ENCODE results near the gene GRIA4.

GRIA4 gene

DNA sequence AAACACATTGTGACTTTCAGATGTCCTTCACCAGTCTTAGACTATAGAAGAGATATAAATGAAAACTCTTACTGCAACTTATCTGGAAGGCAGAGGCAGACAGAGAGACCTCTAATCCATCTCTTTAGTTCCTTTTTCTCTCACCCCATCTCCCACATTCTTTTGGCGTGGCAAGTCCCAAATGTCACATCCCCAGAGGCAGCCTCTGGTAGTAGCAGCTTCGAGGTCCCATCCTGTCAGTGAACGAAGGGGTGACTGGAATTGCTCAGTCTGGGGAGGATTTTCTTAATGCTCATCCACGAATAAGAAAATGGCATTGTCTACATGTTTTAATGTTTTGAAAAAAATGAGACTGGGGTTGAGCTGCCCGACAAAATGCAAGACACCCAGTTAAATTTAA lies 201.4 kb downstream of the GRIA4 start:
- H3K27me3 ChIP-seq (ENCODE audit: control insufficient read depth, insufficient read depth, low read length), result no peaks in the 10 kb centered on the region
- no peaks in the 10 kb centered on the region for H3K36me3 ChIP-seq (ENCODE audit: control insufficient read depth, insufficient read depth, low read length)
- H3K9ac ChIP-seq (ENCODE audit: low read length), result no peak overlapping the region
- H3K9me3 ChIP-seq (ENCODE audit: control insufficient read depth, low read length), result no peaks in the 10 kb centered on the region
- no peaks in the 10 kb centered on the region for H3K4me1 ChIP-seq (ENCODE audit: control insufficient read depth, insufficient read depth, low read length)
- no peak overlapping the region for H3K4me3 ChIP-seq (ENCODE audit: low read length)

DNA sequence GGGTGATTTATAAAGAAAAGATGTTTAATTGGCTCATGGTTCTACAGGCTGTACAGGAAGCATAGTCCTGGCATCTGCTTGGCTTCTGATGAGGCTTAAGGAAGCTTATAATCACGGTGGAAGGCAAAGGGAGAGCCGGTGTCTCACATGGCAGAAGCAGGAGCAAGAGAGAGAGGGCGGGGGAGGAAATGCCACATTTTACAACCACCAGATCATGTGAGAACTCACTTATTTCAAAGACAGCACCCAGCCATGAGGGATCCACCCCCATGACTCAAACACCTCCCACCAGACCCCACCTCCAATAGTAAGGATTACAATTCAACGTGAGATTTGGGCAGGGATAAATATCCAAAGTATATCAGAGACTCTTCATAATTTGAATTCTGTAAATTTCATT lies 211.5 kb downstream of the GRIA4 start:
- no peaks in the 10 kb centered on the region for H3K36me3 ChIP-seq (ENCODE audit: control insufficient read depth, insufficient read depth, low read length)
- no peaks in the 10 kb centered on the region for H3K9me3 ChIP-seq (ENCODE audit: control insufficient read depth, low read length)
- H3K4me1 ChIP-seq (ENCODE audit: control insufficient read depth, insufficient read depth, low read length), result no peaks in the 10 kb centered on the region
- no peak overlapping the region for H3K9ac ChIP-seq (ENCODE audit: low read length)
- H3K4me3 ChIP-seq (ENCODE audit: low read length), result no peak overlapping the region
- H3K27me3 ChIP-seq (ENCODE audit: control insufficient read depth, insufficient read depth, low read length), result no peaks in the 10 kb centered on the region

DNA sequence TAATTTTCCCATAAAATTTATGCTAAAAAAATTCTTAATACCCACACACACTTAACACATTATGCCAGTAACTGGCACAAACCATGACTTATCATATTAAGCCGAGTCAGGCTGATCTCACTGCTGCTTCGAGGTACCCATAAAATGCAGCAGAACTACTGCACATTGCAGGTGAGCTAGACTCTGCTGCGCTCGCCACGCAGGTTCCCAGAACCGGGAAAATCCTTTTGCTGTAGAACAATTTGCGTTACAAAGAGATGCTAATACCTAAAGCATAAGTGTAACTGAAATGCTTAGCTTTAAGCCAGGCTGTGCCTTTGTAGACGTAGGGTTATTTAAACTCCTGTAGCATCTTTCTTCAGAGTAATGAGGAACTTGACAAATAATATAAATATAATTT lies 211.9 kb downstream of the GRIA4 start:
- H3K9me3 ChIP-seq (ENCODE audit: control insufficient read depth, low read length), result no peaks in the 10 kb centered on the region

DNA sequence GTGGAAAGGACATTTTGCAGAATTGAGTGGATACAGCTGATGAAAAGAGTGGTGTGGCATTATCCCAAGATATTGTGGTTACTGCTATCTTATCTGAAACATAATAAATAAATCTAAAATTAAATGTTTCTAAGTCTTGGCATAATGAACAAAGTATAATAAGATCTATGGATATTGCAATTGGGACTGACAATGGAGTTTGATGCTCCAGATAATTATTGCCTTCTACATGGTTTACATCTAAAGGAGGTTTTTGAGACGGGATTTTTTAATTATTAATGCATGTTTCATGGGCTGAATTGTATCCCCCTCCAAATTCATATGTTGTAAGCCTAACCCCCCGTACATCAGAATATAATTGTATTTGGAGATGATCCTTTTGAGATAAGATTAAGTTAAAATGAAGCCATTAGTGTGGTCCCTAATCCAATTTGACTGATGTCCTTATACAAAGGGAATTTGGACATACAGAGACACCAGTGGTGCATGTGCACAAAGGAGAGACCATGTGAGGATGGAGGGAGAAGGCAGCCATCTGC lies 213.7 kb downstream of the GRIA4 start:
- H3K36me3 ChIP-seq (ENCODE audit: control insufficient read depth, insufficient read depth, low read length), result no peaks in the 10 kb centered on the region
- no peaks in the 10 kb centered on the region for H3K27me3 ChIP-seq (ENCODE audit: control insufficient read depth, insufficient read depth, low read length)
- no peaks in the 10 kb centered on the region for H3K4me1 ChIP-seq (ENCODE audit: control insufficient read depth, insufficient read depth, low read length)
- no peak overlapping the region for H3K9ac ChIP-seq (ENCODE audit: low read length)
- no peaks in the 10 kb centered on the region for H3K9me3 ChIP-seq (ENCODE audit: control insufficient read depth, low read length)
- no peak overlapping the region for H3K4me3 ChIP-seq (ENCODE audit: low read length)

More for the DNA sequence above, 211.9 kb downstream of the GRIA4 start:
- no peak overlapping the region for H3K4me3 ChIP-seq (ENCODE audit: low read length)
- no peak overlapping the region for H3K9ac ChIP-seq (ENCODE audit: low read length)
- H3K36me3 ChIP-seq (ENCODE audit: control insufficient read depth, insufficient read depth, low read length), result no peaks in the 10 kb centered on the region
- no peaks in the 10 kb centered on the region for H3K4me1 ChIP-seq (ENCODE audit: control insufficient read depth, insufficient read depth, low read length)
- no peaks in the 10 kb centered on the region for H3K27me3 ChIP-seq (ENCODE audit: control insufficient read depth, insufficient read depth, low read length)

DNA sequence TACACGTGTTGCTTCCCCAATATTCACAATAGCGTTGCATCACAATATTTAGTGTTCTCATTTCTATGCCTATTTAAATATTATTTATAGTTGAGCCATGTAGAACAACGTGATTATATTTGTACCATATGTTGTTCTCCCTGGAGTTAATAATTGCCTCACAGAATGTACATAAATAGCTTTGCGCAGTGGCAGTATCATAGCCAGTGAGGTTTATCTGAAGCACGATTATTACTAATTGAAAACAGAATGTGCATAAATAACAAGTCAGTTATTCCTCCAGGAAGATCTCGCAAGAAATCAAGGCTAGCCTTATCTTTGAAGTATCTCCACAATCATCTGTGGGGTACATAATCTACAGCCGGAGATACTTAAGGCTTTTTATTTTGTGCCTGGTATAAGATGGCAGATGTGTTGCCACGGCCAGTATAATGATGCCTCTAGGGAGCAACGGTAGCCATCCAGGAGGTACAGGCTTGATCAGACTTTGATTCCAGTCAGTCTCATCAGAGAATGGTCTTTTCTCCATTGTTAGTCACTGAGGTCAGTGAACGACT lies 214.7 kb downstream of the GRIA4 start:
- no peak overlapping the region for H3K4me3 ChIP-seq (ENCODE audit: low read length)
- no peaks in the 10 kb centered on the region for H3K27me3 ChIP-seq (ENCODE audit: control insufficient read depth, insufficient read depth, low read length)
- H3K36me3 ChIP-seq (ENCODE audit: control insufficient read depth, insufficient read depth, low read length), result no peaks in the 10 kb centered on the region
- H3K4me1 ChIP-seq (ENCODE audit: control insufficient read depth, insufficient read depth, low read length), result no peaks in the 10 kb centered on the region
- no peaks in the 10 kb centered on the region for H3K9me3 ChIP-seq (ENCODE audit: control insufficient read depth, low read length)
- H3K9ac ChIP-seq (ENCODE audit: low read length), result no peak overlapping the region

DNA sequence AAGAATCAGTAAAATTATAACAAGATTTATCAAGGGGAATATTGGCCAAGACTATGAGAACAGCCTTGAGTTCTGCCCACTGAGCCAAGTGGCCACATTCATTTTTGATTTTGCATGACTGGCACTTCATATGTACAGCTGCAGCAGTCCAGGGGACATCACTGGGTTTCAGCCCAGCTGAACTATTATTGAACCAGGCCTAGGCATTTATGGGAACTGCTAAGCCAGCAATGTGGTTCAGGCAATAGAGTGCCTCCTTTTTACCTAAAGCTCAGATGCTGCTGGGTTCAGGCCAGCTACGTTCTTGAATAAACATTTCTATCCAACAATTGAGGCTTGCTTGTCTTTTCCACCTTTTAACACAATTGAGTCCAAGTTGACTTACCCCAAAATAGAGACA lies 215.3 kb downstream of the GRIA4 start:
- Histone ChIP-seq H3K36me3 (ENCODE audit: control insufficient read depth, insufficient read depth, low read length) (no peaks in the 10 kb centered on the region), H3K4me1 (ENCODE audit: control insufficient read depth, insufficient read depth, low read length) (no peaks in the 10 kb centered on the region), H3K27me3 (ENCODE audit: control insufficient read depth, insufficient read depth, low read length) (no peaks in the 10 kb centered on the region), H3K4me3 (ENCODE audit: low read length) (no peak overlapping the region), H3K9me3 (ENCODE audit: control insufficient read depth, low read length) (no peaks in the 10 kb centered on the region), H3K9ac (ENCODE audit: low read length) (no peak overlapping the region)

DNA sequence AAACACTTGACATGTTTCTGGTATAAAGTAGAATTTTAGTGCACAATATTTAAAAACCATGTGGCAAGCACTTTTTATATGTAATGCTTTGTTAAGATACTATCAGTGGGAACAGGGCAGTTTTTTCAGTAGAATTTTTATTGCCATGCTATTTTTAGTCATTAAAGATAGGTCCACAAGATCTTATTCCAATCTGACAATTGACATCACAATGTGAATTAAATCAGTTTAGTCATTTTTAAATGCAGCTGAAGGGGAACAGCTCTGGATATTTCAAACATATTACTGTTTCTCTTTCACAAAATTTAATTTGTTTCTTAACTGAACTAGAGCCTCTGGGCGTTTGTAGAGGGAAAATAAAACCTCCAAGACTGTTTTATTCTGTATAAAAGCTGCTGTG lies 218.0 kb downstream of the GRIA4 start:
- H3K9ac ChIP-seq (ENCODE audit: low read length), result no peak overlapping the region
- no peaks in the 10 kb centered on the region for H3K4me1 ChIP-seq (ENCODE audit: control insufficient read depth, insufficient read depth, low read length)
- H3K36me3 ChIP-seq (ENCODE audit: control insufficient read depth, insufficient read depth, low read length), result no peaks in the 10 kb centered on the region
- H3K4me3 ChIP-seq (ENCODE audit: low read length), result no peak overlapping the region
- no peaks in the 10 kb centered on the region for H3K9me3 ChIP-seq (ENCODE audit: control insufficient read depth, low read length)
- H3K27me3 ChIP-seq (ENCODE audit: control insufficient read depth, insufficient read depth, low read length), result no peaks in the 10 kb centered on the region

DNA sequence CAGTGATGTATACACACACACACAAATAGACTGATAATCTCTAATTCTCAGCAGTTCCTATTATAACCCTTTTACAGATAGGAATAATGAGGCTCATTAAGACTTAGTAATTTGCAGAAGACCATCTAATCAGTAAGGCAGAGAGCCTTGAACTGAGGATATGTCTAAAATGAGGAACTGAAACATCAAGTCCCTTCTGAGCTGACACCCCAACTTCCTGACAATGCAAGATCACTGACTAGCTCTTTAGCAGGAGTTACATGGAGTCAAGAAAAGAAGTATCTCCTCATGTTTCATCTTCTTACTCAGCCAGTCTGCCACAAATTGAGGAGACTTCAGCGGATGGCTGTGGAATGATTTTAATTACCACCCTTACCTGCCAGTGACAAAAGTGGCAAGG lies 219.2 kb downstream of the GRIA4 start:
- Histone ChIP-seq H3K9me3 (ENCODE audit: control insufficient read depth, low read length) (no peaks in the 10 kb centered on the region), H3K4me3 (ENCODE audit: low read length) (no peak overlapping the region), H3K27me3 (ENCODE audit: control insufficient read depth, insufficient read depth, low read length) (no peaks in the 10 kb centered on the region)

DNA sequence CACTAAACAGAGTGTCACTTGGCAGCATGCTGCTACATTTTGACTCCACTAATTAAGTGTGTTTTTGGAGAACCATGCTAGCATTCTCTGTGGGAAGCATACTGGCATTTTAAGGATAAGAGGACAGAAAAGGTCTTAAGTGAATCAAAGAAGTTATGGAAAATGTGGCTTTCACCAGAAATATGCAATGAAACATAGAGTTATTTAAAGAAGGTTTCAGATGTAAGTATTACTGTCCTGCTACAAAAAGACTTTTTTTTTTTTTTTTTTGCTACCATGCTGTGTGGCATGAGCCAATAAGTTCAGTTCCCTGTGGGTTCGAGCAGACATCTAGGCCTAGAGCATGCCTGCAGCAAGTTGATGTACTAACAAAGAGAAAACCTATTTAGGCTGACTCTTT lies 224.6 kb downstream of the GRIA4 start:
- Histone ChIP-seq H3K9me3 (ENCODE audit: control insufficient read depth, low read length) (no peaks in the 10 kb centered on the region), H3K27me3 (ENCODE audit: control insufficient read depth, insufficient read depth, low read length) (no peaks in the 10 kb centered on the region), H3K9ac (ENCODE audit: low read length) (no peak overlapping the region)

More for the DNA sequence above, 219.2 kb downstream of the GRIA4 start:
- Histone ChIP-seq H3K9ac (ENCODE audit: low read length) (no peak overlapping the region), H3K4me1 (ENCODE audit: control insufficient read depth, insufficient read depth, low read length) (no peaks in the 10 kb centered on the region), H3K36me3 (ENCODE audit: control insufficient read depth, insufficient read depth, low read length) (no peaks in the 10 kb centered on the region)

DNA sequence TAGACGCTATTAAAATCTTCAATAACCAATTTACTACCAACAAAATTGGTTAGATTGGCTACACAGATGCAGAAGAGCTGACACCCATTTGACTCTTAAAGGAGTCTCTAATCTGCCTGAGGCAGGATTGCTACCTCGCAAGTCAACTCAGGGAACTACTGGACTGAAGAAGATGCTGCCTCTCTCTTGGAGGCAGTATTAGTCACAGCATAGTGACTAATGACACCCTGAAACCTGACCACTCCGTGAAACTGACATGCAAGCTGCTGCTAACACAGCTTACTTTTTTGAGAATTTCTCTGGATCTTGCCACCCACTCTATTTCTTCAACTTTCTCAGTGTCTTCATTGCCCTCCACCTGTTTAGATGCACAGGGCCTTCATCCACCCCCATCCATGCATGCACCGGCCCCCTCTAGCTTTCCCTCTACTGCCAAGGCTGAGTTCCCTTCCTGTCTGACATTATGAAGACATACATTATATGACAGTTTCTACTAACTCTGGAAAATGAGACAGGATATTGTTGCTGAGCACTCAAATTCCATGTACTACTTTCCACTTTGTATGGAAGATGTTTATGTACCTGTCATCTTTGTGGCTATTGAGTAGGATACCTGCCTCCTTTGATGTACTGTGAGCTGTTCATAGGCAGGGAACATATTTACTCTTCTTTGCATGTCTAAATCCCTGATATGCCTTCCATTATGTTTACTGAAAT lies 229.0 kb downstream of the GRIA4 start:
- Histone ChIP-seq H3K9ac (ENCODE audit: low read length) (no peak overlapping the region), H3K36me3 (ENCODE audit: control insufficient read depth, insufficient read depth, low read length) (no peaks in the 10 kb centered on the region), H3K9me3 (ENCODE audit: control insufficient read depth, low read length) (no peaks in the 10 kb centered on the region), H3K27me3 (ENCODE audit: control insufficient read depth, insufficient read depth, low read length) (no peaks in the 10 kb centered on the region), H3K4me1 (ENCODE audit: control insufficient read depth, insufficient read depth, low read length) (no peaks in the 10 kb centered on the region), H3K4me3 (ENCODE audit: low read length) (no peak overlapping the region)

More for the DNA sequence above, 224.6 kb downstream of the GRIA4 start:
- no peaks in the 10 kb centered on the region for H3K4me1 ChIP-seq (ENCODE audit: control insufficient read depth, insufficient read depth, low read length)
- no peak overlapping the region for H3K4me3 ChIP-seq (ENCODE audit: low read length)
- no peaks in the 10 kb centered on the region for H3K36me3 ChIP-seq (ENCODE audit: control insufficient read depth, insufficient read depth, low read length)

DNA sequence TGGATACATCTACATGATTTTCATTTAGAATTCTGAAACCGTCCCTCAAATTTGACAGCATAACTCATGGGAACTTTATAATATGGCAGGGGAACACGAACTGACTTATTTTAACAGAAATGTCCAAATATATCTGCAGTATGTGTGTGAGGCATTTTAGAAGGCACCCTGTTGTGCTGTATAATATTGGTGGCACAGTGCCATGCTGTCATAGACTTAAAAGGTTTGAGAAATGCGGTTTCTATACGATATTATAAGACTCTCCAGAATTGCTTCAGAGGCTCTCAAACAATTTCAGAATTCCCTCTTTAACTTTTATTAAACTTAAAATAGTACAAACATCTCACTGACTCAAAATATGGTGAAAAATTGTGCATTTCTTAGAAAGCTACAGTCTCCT lies 230.5 kb downstream of the GRIA4 start:
- Histone ChIP-seq H3K4me1 (ENCODE audit: control insufficient read depth, insufficient read depth, low read length) (no peaks in the 10 kb centered on the region), H3K9ac (ENCODE audit: low read length) (no peak overlapping the region), H3K9me3 (ENCODE audit: control insufficient read depth, low read length) (no peaks in the 10 kb centered on the region), H3K27me3 (ENCODE audit: control insufficient read depth, insufficient read depth, low read length) (no peaks in the 10 kb centered on the region), H3K4me3 (ENCODE audit: low read length) (no peak overlapping the region), H3K36me3 (ENCODE audit: control insufficient read depth, insufficient read depth, low read length) (no peaks in the 10 kb centered on the region)

DNA sequence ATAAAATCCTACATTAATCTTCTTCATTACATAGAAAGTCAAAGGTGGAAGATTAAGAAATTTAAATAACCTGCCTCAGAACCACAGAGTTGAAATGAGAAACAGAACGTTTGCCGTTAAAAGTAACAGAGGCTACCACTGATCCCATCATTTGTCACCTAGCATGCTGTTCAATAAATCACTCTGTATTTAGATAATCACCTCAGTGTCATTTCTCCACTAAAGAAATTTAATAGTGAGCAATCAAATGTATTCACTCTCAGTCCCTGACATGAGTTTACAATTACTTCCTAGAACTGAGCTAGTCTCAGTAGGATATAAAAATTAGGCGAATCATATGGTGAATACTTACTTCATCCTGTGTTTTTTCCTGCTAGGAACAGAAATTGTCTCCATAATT lies 242.5 kb downstream of the GRIA4 start:
- H3K27me3 ChIP-seq (ENCODE audit: control insufficient read depth, insufficient read depth, low read length), result no peaks in the 10 kb centered on the region

More for the DNA sequence above, 242.5 kb downstream of the GRIA4 start:
- Histone ChIP-seq H3K4me1 (ENCODE audit: control insufficient read depth, insufficient read depth, low read length) (no peaks in the 10 kb centered on the region), H3K9me3 (ENCODE audit: control insufficient read depth, low read length) (no peaks in the 10 kb centered on the region), H3K36me3 (ENCODE audit: control insufficient read depth, insufficient read depth, low read length) (no peaks in the 10 kb centered on the region), H3K4me3 (ENCODE audit: low read length) (no peak overlapping the region), H3K9ac (ENCODE audit: low read length) (no peak overlapping the region)

Measured in mucosa of stomach (tissue), 1 donor.